GM12892 (cell line): ENCODE measurements around the gene CACNA1G.

Experiments used
- POLR2A ChIP-seq: IDR thresholded peaks from 2 replicates; pipeline ENCODE4 v1.6.1; 2011; ENCODE audit warnings: low read depth, low read length, control low read depth
- POLR2AphosphoS5 ChIP-seq: IDR thresholded peaks from 2 replicates; pipeline ENCODE4 v1.6.1; 2011; ENCODE audit warnings: low read depth, low read length, control low read depth
- TAF1 ChIP-seq: IDR thresholded peaks from 2 replicates; pipeline ENCODE4 v1.6.1; 2011; ENCODE audit warnings: low read depth, mild to moderate bottlenecking, control low read depth, low read length, borderline replicate concordance

DNA sequence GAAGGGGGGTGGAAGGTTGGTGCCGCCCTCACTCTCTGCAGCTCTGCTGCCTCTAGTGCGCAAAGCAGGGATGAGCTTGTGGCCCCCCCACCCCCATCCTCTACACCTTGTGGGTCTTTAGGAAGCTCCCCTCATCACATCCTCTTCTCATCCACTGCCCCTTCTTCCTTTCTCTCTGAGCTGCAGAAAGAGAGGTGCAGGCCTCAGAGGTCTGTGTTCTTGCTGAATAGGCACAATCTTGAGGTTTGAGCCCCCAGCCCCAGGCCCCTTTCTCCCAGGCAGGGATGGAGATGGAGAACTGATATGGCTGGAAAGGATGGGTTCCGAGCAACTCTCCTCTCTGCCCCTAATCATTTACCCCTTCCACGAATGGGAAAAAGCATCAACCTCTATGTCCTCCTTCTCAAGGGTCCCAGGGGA, 2.6 kb downstream of the CACNA1G start:
- TF ChIP-seq POLR2A (no peak), POLR2AphosphoS5 (no peak), TAF1 (no peak)
